Transverse colon (tissue), 4 donors: ENCODE measurements around the gene PPCDC. TPM values are rescaled to one million over a fixed set of nuclear protein-coding genes. Genes with fewer than 3 reads are reported as not detected.
A peak's percentile ranks its signal among the peaks of the same experiment; 100 is the strongest.

Experiments used
- DNase-seq: peaks from one replicate; pipeline ENCODE4 v3.0.0-alpha.2; 2019
- H3K27ac ChIP-seq, 4 donors: fragments of 200-600 bp; sonication (generic); 2 replicates each; pipeline ENCODE4 v1.5.1; 2016 to 2018; ENCODE audit warnings: inconsistent platforms in 4 of 4
- H3K27me3 ChIP-seq: fragments of 200-600 bp; sonication (generic); 2 replicates; pipeline ENCODE4 v1.5.1; 2017; ENCODE audit warnings: inconsistent platforms
- H3K36me3 ChIP-seq, 4 donors: fragments of 200-600 bp; sonication (generic); 2 replicates each; pipeline ENCODE4 v1.5.1; 2017 to 2019; ENCODE audit warnings: inconsistent platforms in 4 of 4
- H3K4me1 ChIP-seq, 4 donors: fragments of 200-600 bp; sonication (generic); 2 replicates each; pipeline ENCODE4 v1.5.1; 2017 to 2020; ENCODE audit warnings: inconsistent platforms in 4 of 4
- H3K4me3 ChIP-seq, 4 donors: fragments of 200-600 bp; sonication (generic); 1 replicate in 1 of 4; 2 replicates in 3 of 4; pipeline versions ENCODE4 v1.5.1 to v1.6.1; 2017 to 2019; ENCODE audit warnings: inconsistent platforms in 4 of 4
- H3K9me3 ChIP-seq, 2 donors: fragments of 200-600 bp; sonication (generic); 2 replicates each; pipeline ENCODE4 v1.5.1; 2017 to 2019; ENCODE audit warnings: inconsistent platforms in 2 of 2
- EP300 ChIP-seq: sonication (generic); formaldehyde crosslinking; IDR thresholded peaks from one replicate; pipeline ENCODE4 v1.6.1; 2017; ENCODE audit warnings: antibody characterized with exemption, low read depth
- POLR2A ChIP-seq: fragments of 450-650 bp; IDR thresholded peaks from one replicate; pipeline ENCODE4 v1.6.1; 2016; ENCODE audit warnings: antibody characterized with exemption, mild to moderate bottlenecking, moderate library complexity
- POLR2AphosphoS5 ChIP-seq, 3 donors: sonication (generic); formaldehyde crosslinking; IDR thresholded peaks; one replicate each; pipeline ENCODE4 v1.6.1; 2016; ENCODE audit warnings: antibody characterized with exemption in 3 of 3
- WGBS, 2 donors: methylation state at CpG; one replicate each; pipeline ENCODE4 v1.1.5; 2018; ENCODE audit warnings: low coverage in 1 of 2; 5-methylcytosine and 5-hydroxymethylcytosine counted together
- in situ Hi-C, 4 donors: fragments of 200-750 bp; cut with MboI; loops; one replicate each; pipeline versions ENCODE4 v1.15.0 to v1.15.1; 2017; ENCODE audit warnings: low sequenced_read_pairs in 3 of 4, low pct_ligation_motif_present in 1 of 4, low pct_unique_long_range_greater_than_20kb in 1 of 4
- intact Hi-C: fragments of 100-400 bp; cut with DNase I; formaldehyde crosslinking; loops from one replicate; pipeline ENCODE4 v1.15.1; 2023; ENCODE audit warnings: low total_unique reads
- total RNA-seq, 4 donors: library from RNA; depleted of rRNA; stranded (reverse); fragments of >200 nt; gene quantifications; one replicate each; pipeline ENCODE4 v1.1.0, GENCODE V29; 2016
- TF ChIP-seq, protein P1 (sequence below), 5 experiments: fragments of 200-600 bp in 3 of 5; fragments of 450-650 bp in 2 of 5; sonication (generic) in 3 of 5; IDR thresholded peaks; 1 replicate in 2 of 5; 2 replicates in 3 of 5; pipeline ENCODE4 v1.5.1; 2016 to 2017; ENCODE audit warnings: antibody characterized with exemption in 5 of 5, inconsistent platforms in 3 of 5, mild to moderate bottlenecking in 2 of 5, moderate library complexity in 1 of 5

Gene PPCDC
- total RNA-seq, 4 donors from 2014 or later: 5.2 to 54.5 (median 25.2) TPM

DNA sequence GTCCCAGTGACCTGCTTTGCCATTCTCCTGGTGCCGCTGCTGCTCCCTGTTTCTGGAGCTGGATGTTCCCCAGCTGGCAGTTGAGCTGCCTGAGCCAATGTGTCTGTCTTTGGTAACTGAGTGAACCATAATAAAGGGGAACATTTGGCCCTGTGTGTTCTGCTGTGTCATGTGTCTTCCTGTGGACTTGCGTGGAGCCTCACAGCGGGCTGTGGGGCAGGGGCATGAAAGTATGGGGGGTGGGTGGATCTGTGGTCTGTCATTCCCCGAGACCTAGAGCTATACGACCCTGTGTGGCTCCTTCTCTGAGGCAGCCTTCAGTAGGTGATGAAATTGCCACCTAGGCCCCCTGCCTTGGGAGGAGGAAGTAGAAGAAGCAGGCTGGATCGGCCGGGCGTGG, 2.0 kb upstream of the PPCDC start:
- Histone ChIP-seq H3K27me3 (no peaks in the 10 kb centered on the region), H3K27ac (no peak overlapping the region), H3K36me3 (no peaks in the 10 kb centered on the region), H3K4me3 (no peak overlapping the region), H3K9me3 (no peaks in the 10 kb centered on the region), H3K4me1 (peaks cover 10 to 18% (median 13%) of the 10 kb centered on the region in 4 donors)
- no peak for DNase-seq
- TF ChIP-seq, protein P1, sequence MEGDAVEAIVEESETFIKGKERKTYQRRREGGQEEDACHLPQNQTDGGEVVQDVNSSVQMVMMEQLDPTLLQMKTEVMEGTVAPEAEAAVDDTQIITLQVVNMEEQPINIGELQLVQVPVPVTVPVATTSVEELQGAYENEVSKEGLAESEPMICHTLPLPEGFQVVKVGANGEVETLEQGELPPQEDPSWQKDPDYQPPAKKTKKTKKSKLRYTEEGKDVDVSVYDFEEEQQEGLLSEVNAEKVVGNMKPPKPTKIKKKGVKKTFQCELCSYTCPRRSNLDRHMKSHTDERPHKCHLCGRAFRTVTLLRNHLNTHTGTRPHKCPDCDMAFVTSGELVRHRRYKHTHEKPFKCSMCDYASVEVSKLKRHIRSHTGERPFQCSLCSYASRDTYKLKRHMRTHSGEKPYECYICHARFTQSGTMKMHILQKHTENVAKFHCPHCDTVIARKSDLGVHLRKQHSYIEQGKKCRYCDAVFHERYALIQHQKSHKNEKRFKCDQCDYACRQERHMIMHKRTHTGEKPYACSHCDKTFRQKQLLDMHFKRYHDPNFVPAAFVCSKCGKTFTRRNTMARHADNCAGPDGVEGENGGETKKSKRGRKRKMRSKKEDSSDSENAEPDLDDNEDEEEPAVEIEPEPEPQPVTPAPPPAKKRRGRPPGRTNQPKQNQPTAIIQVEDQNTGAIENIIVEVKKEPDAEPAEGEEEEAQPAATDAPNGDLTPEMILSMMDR (IDR thresholded peaks at IDR 0.05): no peak
- TF ChIP-seq POLR2A: no peak
- no peak for TF ChIP-seq EP300
- TF ChIP-seq POLR2AphosphoS5 (IDR thresholded peaks at IDR 0.05): no peak
- WGBS, 2 donors: 80 to 92% methylated on average over 1 to 8 of the region's 8 CpGs
- in situ Hi-C loops (loop anchor here in 2 of 4 donors (10.0 to 25.0 kb wide), 3 partner anchors 183 to 316 kb away; partner anchors contain the start of genes C15orf39 (in 1 of the 2), COMMD4 (in 1 of the 2) and NEIL1 (in 1 of the 2)), intact Hi-C loops (no loop called here)

DNA sequence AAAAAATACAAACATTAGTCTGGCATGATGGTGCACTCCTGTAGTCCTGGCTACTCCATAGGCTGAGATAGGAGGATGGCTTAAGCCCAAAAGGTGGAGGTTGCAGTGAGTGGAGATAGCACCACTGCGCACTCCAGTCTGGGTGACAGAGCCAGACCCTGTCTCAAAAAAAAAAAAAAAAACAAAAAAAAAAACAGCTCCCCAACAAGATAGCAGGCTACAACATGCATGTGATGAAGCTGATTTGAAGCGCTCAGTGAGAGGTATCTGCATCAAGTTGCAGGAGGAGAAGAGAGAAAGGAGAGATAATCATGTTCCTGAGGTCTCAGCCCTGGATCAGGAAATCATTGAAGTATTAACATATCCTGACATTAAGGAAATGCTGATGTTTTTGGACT, 608 bp upstream of the PPCDC start:
- 91 to 98% methylated on average over 1 to 2 of the region's 2 CpGs for WGBS, 2 donors
- intact Hi-C loops (no loop called here), in situ Hi-C loops (loop anchor here in 2 of 4 donors (10.0 to 25.0 kb wide), 3 partner anchors 182 to 315 kb away; partner anchors contain the start of genes C15orf39 (in 1 of the 2), COMMD4 (in 1 of the 2) and NEIL1 (in 1 of the 2))

DNA sequence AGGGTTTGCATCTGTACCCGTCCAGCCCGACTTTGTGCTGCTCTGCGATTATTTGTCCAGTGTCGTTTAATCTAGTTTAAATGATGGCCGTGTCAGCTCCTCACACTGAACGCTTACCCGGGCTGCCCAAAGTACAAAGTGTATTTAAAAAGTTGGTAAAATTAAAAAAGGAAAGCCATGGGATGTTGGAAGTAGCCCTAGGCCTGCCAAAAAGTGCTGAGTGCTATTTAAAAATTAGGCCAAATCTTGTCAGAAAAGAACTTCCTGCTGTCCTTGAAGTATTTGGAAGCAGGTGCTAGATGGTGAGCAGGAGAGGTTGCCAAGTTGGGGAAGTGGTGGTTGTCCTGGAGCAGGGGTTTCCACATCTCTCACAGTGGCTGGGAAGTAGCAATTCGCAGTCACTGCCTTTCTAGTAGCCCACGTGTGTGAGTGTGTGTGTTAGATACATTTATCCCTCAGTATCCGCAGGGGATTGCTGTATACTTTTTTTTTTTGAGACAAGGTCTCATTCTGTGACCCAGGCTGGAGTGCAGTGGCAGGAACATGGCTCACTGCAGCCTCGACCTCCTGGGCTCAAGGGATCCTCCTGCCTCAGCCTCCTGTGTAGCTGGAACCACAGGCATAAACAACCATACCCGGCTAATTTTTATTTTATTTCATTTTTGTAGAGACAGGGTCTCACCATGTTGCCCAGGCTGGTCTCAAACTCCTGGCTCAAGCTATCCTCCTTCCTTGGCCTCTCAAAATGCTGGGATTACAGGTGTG, 664 bp downstream of the PPCDC start:
- intact Hi-C loops (no loop called here), in situ Hi-C loops (loop anchor here in 2 of 4 donors (10.0 to 25.0 kb wide), 3 partner anchors 181 to 313 kb away; partner anchors contain the start of genes C15orf39 (in 1 of the 2), COMMD4 (in 1 of the 2) and NEIL1 (in 1 of the 2))
- WGBS, 2 donors: 10 to 16% methylated on average over 5 to 12 of the region's 12 CpGs
- peaks cover 10 to 21% (median 14%) of the 10 kb centered on the region in 4 donors for H3K4me1 ChIP-seq
- H3K9me3 ChIP-seq: no peaks in the 10 kb centered on the region
- H3K4me3 ChIP-seq: peak overlapping the region; percentile 67 to 97 (median 80)
- H3K27ac ChIP-seq: peak overlapping the region; percentile 87 to 95 (median 92)
- H3K36me3 ChIP-seq: no peaks in the 10 kb centered on the region
- H3K27me3 ChIP-seq: no peaks in the 10 kb centered on the region
- no peak for TF ChIP-seq POLR2A
- no peak for TF ChIP-seq POLR2AphosphoS5 (IDR thresholded peaks at IDR 0.05)
- no peak for TF ChIP-seq EP300
- TF ChIP-seq, protein P1 (IDR thresholded peaks at IDR 0.05): no peak
- no peak for DNase-seq

More for the DNA sequence above, 608 bp upstream of the PPCDC start:
- no peak for DNase-seq
- no peak overlapping the region for H3K27ac ChIP-seq
- no peak for TF ChIP-seq POLR2AphosphoS5 (IDR thresholded peaks at IDR 0.05)
- TF ChIP-seq, protein P1 (IDR thresholded peaks at IDR 0.05): no peak
- TF ChIP-seq POLR2A: no peak
- no peak for TF ChIP-seq EP300
- peaks cover 10 to 18% (median 13%) of the 10 kb centered on the region in 4 donors for H3K4me1 ChIP-seq
- no peak overlapping the region for H3K4me3 ChIP-seq
- no peaks in the 10 kb centered on the region for H3K27me3 ChIP-seq
- H3K9me3 ChIP-seq: no peaks in the 10 kb centered on the region
- no peaks in the 10 kb centered on the region for H3K36me3 ChIP-seq

DNA sequence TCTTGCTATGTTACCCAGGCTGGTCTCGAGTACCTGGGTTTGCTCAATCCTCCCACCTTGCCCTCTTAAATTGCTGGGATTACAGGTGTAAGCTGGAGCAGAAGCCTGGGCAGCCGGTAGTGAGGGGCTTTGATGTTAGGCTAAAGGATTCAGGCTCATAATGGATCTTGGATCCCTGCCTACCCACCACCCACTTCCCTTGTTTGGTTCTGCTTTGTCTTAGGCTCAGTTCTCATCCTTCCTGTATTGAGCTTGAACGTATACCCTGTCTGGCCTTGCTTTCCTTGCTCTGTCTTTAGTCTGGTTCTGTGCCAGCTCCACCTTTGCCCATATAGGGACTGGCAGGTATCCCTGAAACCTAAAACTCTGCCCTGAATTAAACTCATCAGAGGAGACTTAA, 1.7 kb downstream of the PPCDC start:
- Histone ChIP-seq H3K27me3 (no peaks in the 10 kb centered on the region), H3K4me3 (no peak overlapping the region), H3K4me1 (peaks cover 17 to 31% (median 23%) of the 10 kb centered on the region in 4 donors), H3K9me3 (no peaks in the 10 kb centered on the region), H3K27ac (peak overlapping the region in 1 of 4 donors; percentile 92), H3K36me3 (no peaks in the 10 kb centered on the region)
- in situ Hi-C loops (loop anchor here in 2 of 4 donors (5.0 to 10.0 kb wide), 2 partner anchors 180 to 182 kb away; partner anchors contain the start of gene C15orf39 (in 1 of the 2)), intact Hi-C loops (no loop called here)
- TF ChIP-seq, protein P1 (IDR thresholded peaks at IDR 0.05): no peak
- TF ChIP-seq POLR2A (no peak), POLR2AphosphoS5 (IDR thresholded peaks at IDR 0.05) (no peak), EP300 (no peak)
- DNase-seq: no peak
- 60% methylated on average over 2 to 3 of the region's 3 CpGs for WGBS, 2 donors
